Neuronal stem cell (in vitro differentiated cells): ENCODE results near the gene ZNF835.

Source experiments
- DNase-seq: peaks from one replicate; pipeline ENCODE4 v3.0.0-alpha.2; 2013; ENCODE audit warnings: low spot score
- H2AFZ ChIP-seq: one replicate; pipeline ENCODE4 v1.6.1; 2013; ENCODE audit warnings: mild to moderate bottlenecking, low read length, inconsistent platforms
- H2AK5ac ChIP-seq: 2 replicates; pipeline ENCODE4 v1.6.1; 2013; ENCODE audit warnings: low read depth, mild to moderate bottlenecking, inconsistent platforms, low read length, moderate library complexity, mixed read lengths
- H2BK120ac ChIP-seq: 2 replicates; pipeline ENCODE4 v1.6.1; 2013; ENCODE audit warnings: low read depth, mild to moderate bottlenecking, inconsistent platforms, low read length, moderate library complexity, mixed read lengths
- H2BK12ac ChIP-seq: one replicate; pipeline ENCODE4 v1.6.1; 2013; ENCODE audit warnings: low read length, inconsistent platforms
- H2BK15ac ChIP-seq: 2 replicates; pipeline ENCODE4 v1.6.1; 2013; ENCODE audit warnings: mild to moderate bottlenecking, low read length, inconsistent platforms, mixed read lengths
- H2BK5ac ChIP-seq: one replicate; pipeline ENCODE4 v1.6.1; 2013; ENCODE audit warnings: inconsistent platforms, mild to moderate bottlenecking, low read length, moderate library complexity
- H3K14ac ChIP-seq: one replicate; pipeline ENCODE4 v1.6.1; 2013; ENCODE audit warnings: low read length, inconsistent platforms
- H3K18ac ChIP-seq: 2 replicates; pipeline ENCODE4 v1.6.1; 2013; ENCODE audit warnings: low read length, inconsistent platforms
- H3K23ac ChIP-seq: 2 replicates; pipeline ENCODE4 v1.6.1; 2013; ENCODE audit warnings: low read depth, mild to moderate bottlenecking, mixed read lengths, low read length, inconsistent platforms; ENCODE audit not compliant: poor library complexity
- H3K27ac ChIP-seq: replicated peaks from 3 replicates; pipeline ENCODE4 v1.5.1; 2013; ENCODE audit warnings: low read length, inconsistent platforms
- H3K27me3 ChIP-seq, 3 experiments: 2 replicates each; pipeline ENCODE4 v1.6.1; 2013; ENCODE audit warnings: low read length in 3 of 3, mild to moderate bottlenecking in 2 of 3, inconsistent platforms in 1 of 3, low read depth in 1 of 3, mixed read lengths in 1 of 3, moderate library complexity in 1 of 3; ENCODE audit not compliant: control insufficient read depth in 3 of 3, insufficient read depth in 3 of 3
- H3K36me3 ChIP-seq, 2 donors: replicated peaks in 1 of 2; 2 replicates each; pipeline ENCODE4 v1.6.1; 2013; ENCODE audit warnings: low read length in 2 of 2; ENCODE audit not compliant: control insufficient read depth in 2 of 2, insufficient read depth in 2 of 2
- H3K4ac ChIP-seq: 2 replicates; pipeline ENCODE4 v1.6.1; 2013; ENCODE audit warnings: inconsistent platforms, mild to moderate bottlenecking, low read length, moderate library complexity
- H3K4me1 ChIP-seq, 2 donors: 1 replicate in 1 of 2; 2 replicates in 1 of 2; pipeline ENCODE4 v1.6.1; 2013; ENCODE audit warnings: low read length in 2 of 2, low read depth in 1 of 2; ENCODE audit not compliant: control insufficient read depth in 2 of 2, insufficient read depth in 1 of 2
- H3K4me2 ChIP-seq: one replicate; pipeline ENCODE4 v1.6.1; 2013; ENCODE audit warnings: mild to moderate bottlenecking, low read length, inconsistent platforms; ENCODE audit not compliant: insufficient read depth, poor library complexity, severe bottlenecking
- H3K4me3 ChIP-seq, 2 donors: 2 replicates each; pipeline ENCODE4 v1.5.1; 2013; ENCODE audit warnings: low read length in 2 of 2, mild to moderate bottlenecking in 2 of 2, inconsistent platforms in 1 of 2, moderate library complexity in 1 of 2
- H3K79me1 ChIP-seq: one replicate; pipeline ENCODE4 v1.6.1; 2013; ENCODE audit warnings: low read depth, mild to moderate bottlenecking, inconsistent platforms, low read length, moderate library complexity
- H3K9ac ChIP-seq: one replicate; pipeline ENCODE4 v1.6.1; 2013; ENCODE audit warnings: mild to moderate bottlenecking, low read depth, low read length, inconsistent platforms; ENCODE audit not compliant: poor library complexity
- H3K9me3 ChIP-seq, 2 donors: replicated peaks in 1 of 2; 2 replicates each; pipeline versions ENCODE3 to v1.6.1; 2013; ENCODE audit warnings: low read length in 2 of 2, mild to moderate bottlenecking in 2 of 2, inconsistent platforms in 1 of 2, low read depth in 1 of 2, mixed read lengths in 1 of 2, moderate library complexity in 1 of 2; ENCODE audit not compliant: control insufficient read depth in 2 of 2, insufficient read depth in 1 of 2
- H4K8ac ChIP-seq: one replicate; pipeline ENCODE4 v1.6.1; 2013; ENCODE audit warnings: low read depth, mild to moderate bottlenecking, inconsistent platforms, low read length, moderate library complexity
- H4K91ac ChIP-seq: one replicate; pipeline ENCODE4 v1.6.1; 2013; ENCODE audit warnings: low read length, low read depth, mild to moderate bottlenecking, inconsistent platforms; ENCODE audit not compliant: poor library complexity
- WGBS, 2 donors: extraction: QIAGEN DNeasy Blood & Tissue Kit; methylation state at CpG; one replicate each; pipeline ENCODE4 v1.1.7; 2013; ENCODE audit warnings: missing lambda C conversion rate in 2 of 2, mixed read lengths in 1 of 2; ENCODE audit not compliant: insufficient read length in 2 of 2, insufficient replicate concordance in 1 of 2; ENCODE audit errors: extremely low coverage in 2 of 2; 5-methylcytosine and 5-hydroxymethylcytosine counted together

The ZNF835 gene

DNA sequence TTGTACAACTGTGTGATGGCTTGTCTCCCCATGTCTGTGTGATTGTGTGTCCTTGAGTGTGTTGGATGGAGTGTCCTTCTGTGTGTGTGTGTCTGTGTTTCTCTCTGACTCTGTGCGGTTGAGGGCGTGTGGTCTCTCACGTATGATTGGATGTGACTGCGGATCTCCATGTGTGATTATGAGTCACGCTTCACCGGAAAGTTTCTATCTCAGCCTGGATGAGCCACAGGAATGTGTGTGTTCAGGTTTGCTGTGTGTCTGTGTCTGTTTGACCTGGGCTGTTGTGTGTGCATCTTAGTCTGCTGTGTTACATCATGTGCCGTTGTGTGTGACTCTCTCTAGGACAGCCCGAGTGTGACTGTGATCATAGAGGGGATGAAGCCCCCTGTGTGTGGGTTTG, 15.5 kb upstream of the ZNF835 start:
- Histone ChIP-seq H3K4ac (no peak overlapping the region), H3K36me3 (no peaks in the 10 kb centered on the region), H3K23ac (no peak overlapping the region), H2AFZ (peak overlapping the region; percentile 16), H2AK5ac (no peak overlapping the region), H2BK120ac (no peak overlapping the region), H3K14ac (no peak overlapping the region), H3K27ac (no peak overlapping the region), H3K79me1 (no peaks in the 10 kb centered on the region), H3K18ac (no peak overlapping the region), H3K4me1 (peaks cover 0 to under 1% of the 10 kb centered on the region in 2 donors), H3K27me3 (peaks cover 0 to 2% (median 0%) of the 10 kb centered on the region in 3 experiments), H2BK12ac (no peak overlapping the region), H3K9ac (no peak overlapping the region), H4K8ac (no peak overlapping the region), H4K91ac (no peak overlapping the region), H3K4me3 (no peak overlapping the region), H3K4me2 (no peak overlapping the region), H2BK15ac (no peak overlapping the region), H3K9me3 (peaks cover 14 to 23% of the 10 kb centered on the region in 2 donors), H2BK5ac (no peak overlapping the region)
- no peak for DNase-seq
- WGBS, 2 donors: no CpG with 5 or more reads among the region's 8 CpGs

DNA sequence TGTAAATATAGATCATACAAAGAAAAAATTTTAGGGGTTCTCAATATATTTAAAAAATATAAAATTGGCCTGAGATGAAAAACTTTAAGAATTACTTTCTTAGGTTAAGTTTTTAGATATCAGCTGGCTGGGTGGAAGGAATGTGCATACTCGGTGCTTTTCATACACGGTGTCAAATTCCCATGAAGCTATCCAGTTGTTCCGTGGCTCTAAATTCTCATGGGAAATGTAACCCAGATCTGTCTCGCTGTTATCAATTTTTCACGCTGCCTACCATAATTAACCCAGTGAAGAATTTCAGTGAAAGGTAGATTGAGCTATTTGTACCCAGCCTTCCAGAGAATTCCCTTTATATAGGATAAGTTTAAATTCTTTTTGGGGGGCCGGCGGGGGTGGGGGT, 11.6 kb upstream of the ZNF835 start:
- no peaks in the 10 kb centered on the region for H3K79me1 ChIP-seq
- H3K9ac ChIP-seq: no peak overlapping the region
- no peak overlapping the region for H2BK5ac ChIP-seq
- no CpG with 5 or more reads among the region's 7 CpGs for WGBS, 2 donors
- no peak overlapping the region for H2AFZ ChIP-seq
- H2BK12ac ChIP-seq: no peak overlapping the region
- no peak overlapping the region for H4K8ac ChIP-seq
- no peak overlapping the region for H2BK120ac ChIP-seq
- H3K23ac ChIP-seq: no peak overlapping the region
- no peak for DNase-seq
- no peak overlapping the region for H3K4me3 ChIP-seq
- no peaks in the 10 kb centered on the region for H3K36me3 ChIP-seq
- H4K91ac ChIP-seq: no peak overlapping the region
- H3K4ac ChIP-seq: no peak overlapping the region
- H2AK5ac ChIP-seq: no peak overlapping the region
- no peak overlapping the region for H2BK15ac ChIP-seq
- no peak overlapping the region for H3K4me2 ChIP-seq
- H3K14ac ChIP-seq: no peak overlapping the region
- H3K27ac ChIP-seq: no peak overlapping the region
- H3K9me3 ChIP-seq: peaks cover 7 to 20% of the 10 kb centered on the region in 2 donors
- peaks cover 0 to 2% of the 10 kb centered on the region in 2 donors for H3K4me1 ChIP-seq
- H3K27me3 ChIP-seq: peaks cover 0 to 2% (median 0%) of the 10 kb centered on the region in 3 experiments
- H3K18ac ChIP-seq: no peak overlapping the region

DNA sequence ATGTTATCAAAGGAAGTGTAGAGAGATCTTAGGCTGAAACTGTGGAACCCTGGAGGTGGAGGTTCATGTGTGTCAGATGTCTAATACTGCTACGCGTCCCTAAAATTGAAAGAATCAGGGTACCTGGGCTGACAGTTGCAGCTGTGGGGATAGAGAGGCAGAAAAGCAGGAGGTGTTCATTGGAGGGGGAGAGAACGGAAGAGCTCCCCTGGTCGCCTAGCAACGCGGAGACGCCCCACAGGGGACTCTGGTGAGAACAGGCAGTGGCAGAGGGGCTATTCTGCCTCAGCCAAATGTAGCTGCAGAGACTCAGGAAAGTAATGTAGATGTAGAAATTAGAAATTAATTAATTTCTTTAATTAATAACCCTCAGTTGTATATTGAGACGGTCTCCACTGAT, 10.1 kb upstream of the ZNF835 start:
- Histone ChIP-seq H3K27ac (no peak overlapping the region), H2AFZ (no peak overlapping the region), H3K36me3 (no peaks in the 10 kb centered on the region), H3K4ac (no peak overlapping the region), H3K4me2 (no peak overlapping the region), H3K23ac (no peak overlapping the region), H3K9me3 (peaks cover 7 to 16% of the 10 kb centered on the region in 2 donors), H2AK5ac (no peak overlapping the region), H3K14ac (no peak overlapping the region), H3K4me3 (peak overlapping the region in 1 of 2 donors; percentile 50), H3K18ac (no peak overlapping the region), H3K27me3 (no peaks in the 10 kb centered on the region), H4K91ac (no peak overlapping the region), H3K9ac (no peak overlapping the region), H2BK5ac (no peak overlapping the region), H4K8ac (no peak overlapping the region), H2BK15ac (no peak overlapping the region), H2BK12ac (no peak overlapping the region), H3K4me1 (peaks cover 0 to 2% of the 10 kb centered on the region in 2 donors), H3K79me1 (no peaks in the 10 kb centered on the region), H2BK120ac (no peak overlapping the region)
- WGBS, 2 donors: no CpG with 5 or more reads among the region's 8 CpGs
- DNase-seq: no peak

DNA sequence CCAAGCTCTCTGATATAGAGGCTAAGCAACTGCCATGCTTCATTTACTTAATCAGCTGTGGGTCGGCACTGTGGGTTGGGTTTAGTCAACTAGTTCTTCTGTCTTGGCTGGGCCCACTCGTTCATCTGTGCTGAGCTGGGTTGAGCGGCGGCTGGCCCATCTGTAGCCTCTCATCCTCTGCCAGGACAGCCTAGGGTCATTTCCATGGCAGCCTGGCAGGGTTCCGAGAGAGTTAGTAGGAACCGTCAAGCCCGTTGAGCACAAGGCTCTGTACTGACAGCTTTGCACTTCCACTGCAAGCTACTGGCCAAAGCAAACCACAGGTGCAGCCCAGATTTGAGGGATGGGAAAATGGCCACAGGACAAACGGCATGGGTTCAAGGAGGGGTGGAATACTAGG, 6.6 kb upstream of the ZNF835 start:
- Histone ChIP-seq H2BK120ac (no peak overlapping the region), H3K27me3 (no peaks in the 10 kb centered on the region), H3K27ac (no peak overlapping the region), H3K4me1 (peaks cover 0 to 2% of the 10 kb centered on the region in 2 donors), H2BK15ac (no peak overlapping the region), H2BK5ac (no peak overlapping the region), H2BK12ac (no peak overlapping the region), H2AFZ (peak overlapping the region; percentile 45), H3K9ac (no peak overlapping the region), H3K79me1 (no peaks in the 10 kb centered on the region), H3K9me3 (peaks cover 9 to 15% of the 10 kb centered on the region in 2 donors), H3K14ac (no peak overlapping the region), H4K8ac (no peak overlapping the region), H3K4me2 (no peak overlapping the region), H2AK5ac (no peak overlapping the region), H3K4me3 (no peak overlapping the region), H4K91ac (no peak overlapping the region), H3K18ac (no peak overlapping the region), H3K23ac (no peak overlapping the region), H3K4ac (no peak overlapping the region), H3K36me3 (no peaks in the 10 kb centered on the region)
- WGBS, 2 donors: no CpG with 5 or more reads among the region's 8 CpGs
- no peak for DNase-seq
